Measurements from ENCODE around the gene CHMP4B. TPM values are rescaled to one million over a fixed set of nuclear protein-coding genes. Genes with fewer than 3 reads are reported as not detected.
A peak's percentile ranks its signal among the peaks of the same experiment; 100 is the strongest.

Gene CHMP4B
- total and polyA plus RNA-seq, 12 donors, result 55.1 to 150 (median 93.4) TPM

DNA sequence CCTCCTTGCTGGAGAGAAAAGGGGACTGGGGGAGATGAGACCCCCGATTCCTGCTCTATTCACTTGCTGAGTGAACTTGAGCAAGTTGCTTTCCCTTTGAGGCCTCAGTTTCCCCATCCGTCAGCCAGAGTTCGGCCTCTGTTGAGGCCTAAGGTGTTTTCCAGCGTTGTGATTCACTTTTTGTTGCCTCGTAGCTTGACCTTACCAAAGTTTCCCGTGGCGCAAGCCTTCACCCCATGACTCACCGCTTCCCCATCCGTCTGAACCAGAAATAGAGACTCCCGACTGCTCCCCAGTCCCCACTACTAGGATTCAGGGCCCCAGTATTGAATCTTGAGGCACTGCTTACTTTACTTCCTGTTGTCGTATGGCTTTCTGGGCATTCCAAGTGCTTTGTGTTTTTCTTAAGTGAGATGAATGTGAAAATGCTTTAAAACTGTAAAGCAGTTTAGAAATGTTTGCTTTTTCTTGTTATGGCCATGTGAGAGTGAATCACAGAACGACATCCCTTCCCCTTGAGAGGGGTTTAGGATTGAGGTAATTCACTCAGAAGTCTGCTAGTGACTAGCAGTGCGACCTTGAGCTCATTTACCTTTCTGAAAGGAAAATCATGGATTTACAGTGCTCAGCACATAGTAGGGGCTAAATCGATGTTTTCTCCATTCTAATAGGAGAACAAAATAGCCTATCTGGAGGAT, 1.2 kb downstream of the CHMP4B start:
- Histone ChIP-seq H3K36me3 (replicated peaks in 1 of 2) (no peaks in the 10 kb centered on the region), H3K9me3 (replicated peaks in 1 of 3) (no peaks in the 10 kb centered on the region), H3K4me3 (peak overlapping the region; percentile 38 to 98 (median 69)), H3K27ac (peak overlapping the region; percentile 88 to 98 (median 96)), H3K4me1 (replicated peaks in 1 of 2) (peaks cover 17 to 35% of the 10 kb centered on the region in 2 donors), H3K27me3 (no peaks in the 10 kb centered on the region)
- TF ChIP-seq POLR2A (IDR thresholded peaks at IDR 0.05), result peak in 1 of 2 donors; percentile 74
- TF ChIP-seq, protein P1, sequence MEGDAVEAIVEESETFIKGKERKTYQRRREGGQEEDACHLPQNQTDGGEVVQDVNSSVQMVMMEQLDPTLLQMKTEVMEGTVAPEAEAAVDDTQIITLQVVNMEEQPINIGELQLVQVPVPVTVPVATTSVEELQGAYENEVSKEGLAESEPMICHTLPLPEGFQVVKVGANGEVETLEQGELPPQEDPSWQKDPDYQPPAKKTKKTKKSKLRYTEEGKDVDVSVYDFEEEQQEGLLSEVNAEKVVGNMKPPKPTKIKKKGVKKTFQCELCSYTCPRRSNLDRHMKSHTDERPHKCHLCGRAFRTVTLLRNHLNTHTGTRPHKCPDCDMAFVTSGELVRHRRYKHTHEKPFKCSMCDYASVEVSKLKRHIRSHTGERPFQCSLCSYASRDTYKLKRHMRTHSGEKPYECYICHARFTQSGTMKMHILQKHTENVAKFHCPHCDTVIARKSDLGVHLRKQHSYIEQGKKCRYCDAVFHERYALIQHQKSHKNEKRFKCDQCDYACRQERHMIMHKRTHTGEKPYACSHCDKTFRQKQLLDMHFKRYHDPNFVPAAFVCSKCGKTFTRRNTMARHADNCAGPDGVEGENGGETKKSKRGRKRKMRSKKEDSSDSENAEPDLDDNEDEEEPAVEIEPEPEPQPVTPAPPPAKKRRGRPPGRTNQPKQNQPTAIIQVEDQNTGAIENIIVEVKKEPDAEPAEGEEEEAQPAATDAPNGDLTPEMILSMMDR (IDR thresholded peaks at IDR 0.05), result no peak
- WGBS, 4 donors, result 3 to 7% (median 5%) methylated on average over 14 of the region's 14 CpGs
- intact Hi-C loops (cut with DNase I), result no loop called here
- peak; percentile 70 to 93 (median 88) for DNase-seq

DNA sequence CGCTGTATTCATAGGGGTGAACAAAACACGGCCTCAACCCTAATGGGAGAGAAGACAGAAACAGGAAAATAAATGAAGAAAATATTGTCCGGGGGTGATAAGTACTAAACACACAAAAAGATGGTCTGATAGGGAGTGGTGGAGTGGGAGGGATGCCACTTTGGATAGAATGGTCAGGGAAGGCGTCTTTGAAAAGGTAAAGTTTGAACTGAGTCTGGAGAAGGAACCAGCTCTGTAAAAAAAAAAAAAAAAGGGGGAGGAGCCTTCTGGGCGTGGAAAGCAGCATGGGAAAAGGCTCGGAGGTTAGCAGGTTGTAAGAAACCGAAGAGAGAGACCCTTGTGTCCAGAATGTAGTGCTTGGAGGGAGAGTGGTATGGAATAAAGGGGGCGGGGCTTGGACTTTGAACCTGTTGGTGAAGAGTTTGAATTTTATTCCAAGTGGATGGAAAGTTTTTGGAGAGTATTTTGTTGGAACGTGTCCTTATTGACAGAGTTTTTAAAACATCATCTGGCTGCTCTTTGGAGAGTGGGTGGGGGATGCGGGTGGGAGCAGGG, 1.8 kb downstream of the CHMP4B start:
- H3K36me3 ChIP-seq (replicated peaks in 1 of 2), result no peaks in the 10 kb centered on the region
- 26 to 28% (median 27%) methylated on average over 10 of the region's 10 CpGs for WGBS, 4 donors
- peak overlapping the region; percentile 88 to 98 (median 96) for H3K27ac ChIP-seq
- DNase-seq, result no peak
- no peaks in the 10 kb centered on the region for H3K27me3 ChIP-seq
- no peaks in the 10 kb centered on the region for H3K9me3 ChIP-seq (replicated peaks in 1 of 3)
- H3K4me3 ChIP-seq, result peak overlapping the region in 2 of 4 donors; percentile 76 to 98
- TF ChIP-seq, protein P1 (IDR thresholded peaks at IDR 0.05), result no peak
- TF ChIP-seq POLR2A (IDR thresholded peaks at IDR 0.05), result no peak
- peaks cover 17 to 40% of the 10 kb centered on the region in 2 donors for H3K4me1 ChIP-seq (replicated peaks in 1 of 2)
- intact Hi-C loops (cut with DNase I), result no loop called here

DNA sequence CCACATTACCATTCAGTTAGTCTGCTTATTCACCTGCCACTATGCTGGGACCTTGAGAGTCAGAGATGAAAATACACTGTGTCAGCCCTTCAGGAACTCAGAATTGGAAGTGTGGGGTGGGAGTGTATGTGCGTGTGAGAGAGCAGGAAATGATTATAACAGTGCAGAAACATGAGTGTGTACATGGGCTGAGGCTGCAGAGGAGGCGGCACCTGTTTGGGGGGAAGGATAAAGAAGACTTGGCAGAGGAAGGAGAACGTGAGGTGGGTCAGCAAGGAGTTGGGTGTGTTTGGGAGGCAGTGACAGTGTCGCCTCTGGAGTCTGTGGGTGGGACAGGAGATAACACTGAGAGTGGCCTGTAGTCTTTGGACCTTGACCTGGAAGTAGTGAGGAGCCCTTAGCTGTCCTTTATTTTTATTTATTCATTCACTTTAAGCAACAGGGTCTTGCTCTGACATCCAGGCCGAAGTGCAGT, 3.1 kb downstream of the CHMP4B start:
- H3K4me3 ChIP-seq, result no peak overlapping the region
- intact Hi-C loops (cut with DNase I), result no loop called here
- peak overlapping the region in 1 of 5 donors; percentile 0 for H3K27ac ChIP-seq
- TF ChIP-seq POLR2A (IDR thresholded peaks at IDR 0.05), result no peak
- TF ChIP-seq, protein P1 (IDR thresholded peaks at IDR 0.05), result no peak
- H3K9me3 ChIP-seq (replicated peaks in 1 of 3), result no peaks in the 10 kb centered on the region
- no peaks in the 10 kb centered on the region for H3K36me3 ChIP-seq (replicated peaks in 1 of 2)
- no peak for DNase-seq
- WGBS, 4 donors, result 23 to 36% (median 31%) methylated on average over 5 of the region's 5 CpGs
- no peaks in the 10 kb centered on the region for H3K27me3 ChIP-seq
- H3K4me1 ChIP-seq (replicated peaks in 1 of 2), result peaks cover 17 to 40% of the 10 kb centered on the region in 2 donors

DNA sequence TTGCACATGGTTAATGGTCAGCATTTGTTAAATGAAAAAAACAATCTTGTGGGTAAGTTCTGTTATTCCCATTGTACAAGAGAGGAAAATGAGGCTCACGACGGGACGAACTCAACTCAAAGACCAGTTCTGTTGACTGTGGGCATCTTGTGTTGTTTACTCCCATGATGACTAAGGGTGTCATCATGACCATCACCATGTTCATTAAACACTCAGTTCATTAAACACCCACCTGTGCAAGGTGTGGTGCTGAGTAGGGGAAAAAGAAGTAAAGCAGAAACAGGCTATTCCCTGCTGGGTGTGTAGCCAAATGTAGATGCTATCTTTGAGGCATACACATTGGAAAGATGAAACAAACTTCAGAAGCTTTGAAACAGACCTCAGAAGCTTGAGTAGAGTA, 4.5 kb downstream of the CHMP4B start:
- no peaks in the 10 kb centered on the region for H3K9me3 ChIP-seq (replicated peaks in 1 of 3)
- H3K27me3 ChIP-seq, result no peaks in the 10 kb centered on the region
- H3K4me3 ChIP-seq, result no peak overlapping the region
- TF ChIP-seq POLR2A (IDR thresholded peaks at IDR 0.05), result no peak
- TF ChIP-seq, protein P1 (IDR thresholded peaks at IDR 0.05), result no peak
- peaks cover 17 to 40% of the 10 kb centered on the region in 2 donors for H3K4me1 ChIP-seq (replicated peaks in 1 of 2)
- 95 to 98% (median 97%) methylated on average over 3 of the region's 3 CpGs for WGBS, 4 donors
- no peak for DNase-seq
- intact Hi-C loops (cut with DNase I), result no loop called here
- no peak overlapping the region for H3K27ac ChIP-seq
- no peaks in the 10 kb centered on the region for H3K36me3 ChIP-seq (replicated peaks in 1 of 2)

All from adrenal gland (tissue), 12 donors.